HG02943 (cell line): ENCODE measurements around the gene RBM15B.
A peak's percentile ranks its signal among the peaks of the same experiment; 100 is the strongest.
"Not testable (repeated sequence)": the region's sequence is repeated elsewhere in the genome, so short reads cannot be mapped to it uniquely, and the experiment has no call there.

Experiments
- ATAC-seq: cut with Tn5 transposase; IDR thresholded peaks from one replicate; pipeline ENCODE4 v1.9.1; 2021; ENCODE audit warnings: mild to moderate bottlenecking, low read depth, moderate library complexity; ENCODE audit not compliant: unreplicated experiment

The RBM15B gene, protein sequence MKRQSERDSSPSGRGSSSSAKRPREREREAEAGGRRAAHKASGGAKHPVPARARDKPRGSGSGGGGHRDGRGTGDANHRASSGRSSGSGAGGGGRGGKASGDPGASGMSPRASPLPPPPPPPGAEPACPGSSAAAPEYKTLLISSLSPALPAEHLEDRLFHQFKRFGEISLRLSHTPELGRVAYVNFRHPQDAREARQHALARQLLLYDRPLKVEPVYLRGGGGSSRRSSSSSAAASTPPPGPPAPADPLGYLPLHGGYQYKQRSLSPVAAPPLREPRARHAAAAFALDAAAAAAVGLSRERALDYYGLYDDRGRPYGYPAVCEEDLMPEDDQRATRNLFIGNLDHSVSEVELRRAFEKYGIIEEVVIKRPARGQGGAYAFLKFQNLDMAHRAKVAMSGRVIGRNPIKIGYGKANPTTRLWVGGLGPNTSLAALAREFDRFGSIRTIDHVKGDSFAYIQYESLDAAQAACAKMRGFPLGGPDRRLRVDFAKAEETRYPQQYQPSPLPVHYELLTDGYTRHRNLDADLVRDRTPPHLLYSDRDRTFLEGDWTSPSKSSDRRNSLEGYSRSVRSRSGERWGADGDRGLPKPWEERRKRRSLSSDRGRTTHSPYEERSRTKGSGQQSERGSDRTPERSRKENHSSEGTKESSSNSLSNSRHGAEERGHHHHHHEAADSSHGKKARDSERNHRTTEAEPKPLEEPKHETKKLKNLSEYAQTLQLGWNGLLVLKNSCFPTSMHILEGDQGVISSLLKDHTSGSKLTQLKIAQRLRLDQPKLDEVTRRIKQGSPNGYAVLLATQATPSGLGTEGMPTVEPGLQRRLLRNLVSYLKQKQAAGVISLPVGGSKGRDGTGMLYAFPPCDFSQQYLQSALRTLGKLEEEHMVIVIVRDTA

DNA sequence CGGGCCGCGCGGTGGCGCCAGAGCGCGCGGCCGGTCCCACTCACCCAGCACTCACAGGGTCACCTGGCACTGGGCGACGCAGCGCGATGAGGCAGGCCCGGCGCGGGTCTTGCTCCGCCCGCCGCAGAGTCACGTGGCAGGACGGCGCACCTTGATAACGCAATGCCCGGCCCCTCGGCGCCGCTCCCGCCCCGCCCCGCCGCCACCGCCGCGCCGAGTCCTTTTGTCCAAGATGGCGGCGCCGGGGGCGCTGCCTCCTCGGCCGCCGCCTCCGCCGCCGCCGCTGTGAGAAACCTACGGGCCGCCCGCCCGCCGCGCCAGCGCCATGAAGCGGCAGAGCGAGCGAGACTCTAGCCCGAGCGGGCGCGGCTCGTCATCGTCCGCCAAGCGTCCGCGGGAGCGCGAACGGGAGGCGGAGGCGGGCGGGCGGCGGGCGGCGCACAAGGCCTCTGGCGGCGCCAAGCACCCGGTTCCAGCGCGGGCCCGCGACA, at the start of gene RBM15B:
TSS of gene RBM15B (plus strand) at position 211 of the 491 bp plus-strand sequence. CDS start at position 326, 115 bp downstream.
- ATAC-seq: peak; percentile 84

DNA sequence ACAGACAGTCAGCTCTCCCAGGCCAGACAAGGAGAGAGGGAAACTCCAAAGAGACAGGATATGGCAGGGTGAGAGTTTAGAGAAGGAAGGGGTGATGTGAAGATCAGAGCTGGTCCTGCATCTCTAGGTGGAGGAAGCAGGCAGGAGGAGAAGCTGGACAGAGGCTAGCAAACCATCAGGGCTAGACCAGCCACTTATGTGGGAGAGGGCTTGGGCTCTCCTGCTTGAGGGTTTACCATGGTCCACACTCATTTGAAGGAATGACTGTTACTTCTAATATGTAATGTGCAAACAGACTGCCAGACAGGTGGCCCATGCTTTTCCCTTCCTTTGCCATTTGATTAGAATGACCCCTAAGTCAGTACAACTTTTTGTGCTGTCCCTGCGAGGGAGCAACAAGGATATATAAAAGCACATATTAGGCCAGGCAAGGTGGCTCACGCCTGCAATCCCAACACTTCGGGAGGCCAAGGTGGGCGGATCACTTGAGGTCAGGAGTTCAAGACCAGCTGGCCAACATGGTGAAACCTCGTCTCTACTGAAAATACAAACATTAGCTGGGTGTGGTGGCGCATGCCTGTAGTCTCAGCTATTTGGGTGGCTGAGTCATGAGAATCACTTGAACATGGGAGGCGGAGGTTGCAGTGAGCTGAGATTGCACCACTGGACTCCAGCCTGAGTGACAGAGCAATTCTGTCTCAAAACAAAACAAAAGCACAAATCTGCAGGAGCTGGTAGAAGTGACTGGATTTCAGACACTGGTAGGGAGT, 47.0 kb upstream of the RBM15B start:
- ATAC-seq: no peak

DNA sequence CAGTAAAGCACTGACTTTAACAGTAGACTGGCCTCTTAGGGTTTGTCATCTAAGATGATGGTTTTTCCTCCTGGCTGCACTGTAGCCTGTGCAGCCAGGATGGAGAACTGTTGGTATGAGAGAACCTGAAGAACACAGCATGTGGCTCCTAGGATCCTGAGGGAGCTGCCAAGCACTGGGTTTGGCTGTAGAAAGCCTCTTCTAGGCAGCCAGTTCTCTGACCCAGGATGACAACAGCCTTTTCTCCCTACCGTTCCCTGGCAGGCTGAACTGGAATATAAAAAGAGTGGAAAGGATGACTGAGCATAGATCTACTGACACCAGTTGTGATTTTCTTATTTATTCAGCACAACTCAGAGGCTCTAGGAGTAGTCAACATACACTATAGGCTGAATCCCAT, 40.3 kb upstream of the RBM15B start:
- ATAC-seq: no peak

DNA sequence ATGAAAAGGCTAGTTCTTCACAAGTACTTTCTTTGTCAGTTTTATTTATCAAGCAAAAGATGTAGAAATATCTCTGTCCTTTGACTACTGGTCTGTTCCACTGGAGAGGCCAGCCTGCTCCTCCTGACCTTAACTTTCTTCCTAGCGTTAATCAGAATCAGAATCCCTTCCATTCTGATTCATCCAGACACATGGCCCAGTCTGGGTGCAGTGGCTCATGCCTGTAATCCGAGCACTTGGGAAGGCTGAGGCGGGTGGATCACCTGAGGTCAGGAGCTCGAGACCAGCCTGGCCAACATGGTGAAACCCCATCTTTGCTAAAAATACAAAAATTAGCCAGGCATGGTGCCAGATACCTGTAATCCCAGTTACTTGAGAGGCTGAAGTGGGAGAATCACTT, 38.0 kb upstream of the RBM15B start:
- ATAC-seq: no peak

DNA sequence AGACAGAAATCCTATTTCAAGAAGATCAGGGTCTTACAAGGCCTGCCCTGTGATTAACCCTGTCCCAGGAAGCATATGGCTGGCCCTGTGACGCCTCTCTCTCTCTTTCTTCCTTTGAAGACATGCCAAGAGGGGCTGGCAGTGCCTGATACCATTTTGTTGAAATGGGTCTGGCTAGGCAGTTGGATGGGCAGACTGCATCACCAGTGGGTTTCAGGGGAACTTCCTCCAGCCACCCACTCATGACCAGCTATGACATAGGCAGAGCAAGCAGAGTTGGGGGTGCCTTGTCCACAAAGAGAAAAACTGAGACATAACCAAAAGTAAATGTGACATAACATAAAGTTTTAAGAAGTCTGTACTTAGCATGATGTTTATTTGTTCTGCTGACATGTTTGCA, 37.4 kb upstream of the RBM15B start:
- no peak for ATAC-seq

DNA sequence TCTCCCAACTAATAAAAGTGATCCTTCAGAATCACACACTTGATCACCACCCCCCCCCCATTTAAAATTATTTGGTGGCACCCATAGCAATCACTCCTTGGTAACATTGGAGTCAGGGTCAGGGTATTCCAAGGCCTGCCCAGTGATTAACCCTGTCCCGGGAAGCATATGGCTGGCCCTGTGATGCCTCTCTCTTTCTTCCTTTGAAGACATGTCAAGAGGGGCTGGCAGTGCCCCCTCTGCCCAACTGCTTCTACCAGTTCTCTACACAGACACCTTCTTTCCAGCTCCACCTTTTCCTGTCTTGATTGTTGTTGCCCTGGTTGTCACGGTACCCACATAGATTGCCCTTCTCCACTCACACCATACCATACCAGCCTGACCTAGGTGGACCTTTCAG, 36.9 kb upstream of the RBM15B start:
- ATAC-seq: no peak

DNA sequence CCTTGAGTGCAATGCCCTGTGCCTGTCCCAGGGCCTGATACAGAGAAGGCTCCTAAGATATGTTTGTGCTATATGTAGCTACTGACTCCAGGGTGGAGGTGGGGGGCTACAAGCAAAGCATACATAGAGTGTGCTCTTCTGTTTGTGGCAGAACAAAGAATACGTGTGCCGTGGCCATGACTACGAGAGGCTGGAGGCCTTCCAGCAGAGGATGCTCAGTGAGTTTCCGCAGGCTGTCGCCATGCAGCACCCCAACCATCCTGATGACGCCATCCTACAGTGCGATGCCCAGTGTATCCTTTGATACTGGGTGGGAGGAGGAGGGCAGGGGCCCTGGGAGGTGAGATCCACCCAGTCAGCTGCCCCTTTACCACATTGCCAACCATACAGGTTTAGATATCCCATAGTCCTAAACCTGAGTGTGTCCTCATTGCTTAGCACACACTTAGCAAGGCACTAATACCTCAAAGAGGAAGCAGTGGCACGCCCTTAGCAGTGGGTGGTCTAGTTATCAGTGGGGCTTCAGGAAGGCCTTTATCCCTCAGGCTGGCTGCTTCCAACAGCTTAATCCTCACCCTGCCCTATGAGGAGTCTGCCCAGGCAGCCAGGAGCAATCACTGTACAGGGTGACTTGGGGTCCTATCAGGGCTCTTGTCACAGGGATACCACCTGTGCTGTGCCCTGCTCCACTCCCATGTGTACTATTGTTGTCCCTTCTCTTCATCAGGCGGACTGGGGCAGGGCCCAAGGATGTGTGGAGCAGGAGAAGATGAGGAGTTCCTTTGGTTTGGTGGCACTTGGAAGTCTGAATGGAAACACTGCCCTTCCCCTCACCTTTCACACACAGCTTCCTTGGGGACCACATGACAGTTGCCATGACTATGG, 36.1 kb upstream of the RBM15B start:
- no peak for ATAC-seq

DNA sequence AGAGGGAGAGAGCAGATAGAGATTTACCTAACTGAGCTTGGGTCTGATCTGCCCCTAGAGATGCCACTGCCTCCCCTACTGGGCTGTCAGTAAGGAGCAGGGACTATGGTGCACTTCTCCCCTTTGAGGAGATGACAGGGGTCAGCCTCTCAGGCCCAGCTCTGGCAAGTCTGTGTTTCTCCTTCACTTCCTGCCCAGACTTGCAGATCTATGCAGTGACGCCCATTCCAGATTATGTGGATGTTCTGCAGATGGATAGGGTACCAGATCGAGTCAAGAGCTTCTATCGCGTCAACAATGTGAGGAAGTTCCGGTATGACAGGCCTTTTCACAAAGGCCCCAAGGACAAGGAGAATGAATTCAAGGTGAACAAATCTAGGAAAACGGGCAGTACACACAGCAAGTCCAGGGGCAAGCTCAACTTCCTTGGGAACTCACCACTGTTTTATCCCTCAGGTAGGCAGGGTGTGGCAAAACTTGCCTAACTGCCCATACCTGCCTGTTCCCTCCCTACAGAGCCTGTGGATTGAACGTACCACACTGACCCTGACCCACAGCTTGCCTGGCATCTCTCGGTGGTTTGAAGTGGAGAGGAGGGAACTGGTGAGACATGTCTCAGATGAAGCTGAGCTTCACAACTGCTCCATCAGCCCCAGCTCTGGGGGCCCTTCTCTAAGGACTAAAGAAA, 35.0 kb upstream of the RBM15B start:
- no peak for ATAC-seq

DNA sequence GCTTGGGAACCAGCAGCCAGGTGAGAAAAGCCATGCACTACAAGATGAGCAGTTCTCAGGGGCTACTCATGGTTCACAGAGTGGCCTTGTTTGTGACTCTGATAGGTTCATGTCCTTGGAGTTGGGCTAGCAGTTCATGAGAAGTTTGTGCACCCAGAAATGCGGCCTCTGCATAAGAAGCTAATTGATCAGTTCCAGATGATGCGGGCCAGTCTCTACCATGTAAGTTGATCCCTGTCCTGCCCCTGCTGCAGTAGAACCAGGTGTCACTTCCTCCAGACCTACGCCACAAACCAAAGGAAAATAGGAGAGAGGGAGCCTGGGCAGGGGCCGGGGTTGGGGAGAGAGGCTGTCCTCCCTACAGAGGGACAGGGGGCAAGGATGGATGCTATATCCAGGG, 33.2 kb upstream of the RBM15B start:
- no peak for ATAC-seq

DNA sequence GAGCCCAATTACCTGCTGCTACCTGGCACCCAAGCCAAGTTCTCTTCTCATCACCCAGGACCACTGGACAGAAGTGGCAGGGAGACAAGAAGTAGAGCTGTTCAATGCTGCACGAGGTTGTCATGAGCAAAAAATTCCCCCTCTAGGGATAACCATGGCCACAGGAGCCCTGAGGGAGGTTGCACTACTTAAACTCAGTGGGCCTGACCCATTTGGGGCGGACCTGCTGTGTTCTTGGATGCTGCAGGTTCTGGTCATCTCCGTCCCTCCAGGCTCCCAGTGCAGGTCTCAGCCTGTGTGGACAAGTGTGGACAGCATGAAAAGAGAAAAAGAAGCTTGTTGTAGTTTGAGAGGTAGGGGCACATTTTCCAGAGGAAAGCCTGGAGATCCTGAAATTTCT, 32.1 kb upstream of the RBM15B start:
- ATAC-seq: no peak

DNA sequence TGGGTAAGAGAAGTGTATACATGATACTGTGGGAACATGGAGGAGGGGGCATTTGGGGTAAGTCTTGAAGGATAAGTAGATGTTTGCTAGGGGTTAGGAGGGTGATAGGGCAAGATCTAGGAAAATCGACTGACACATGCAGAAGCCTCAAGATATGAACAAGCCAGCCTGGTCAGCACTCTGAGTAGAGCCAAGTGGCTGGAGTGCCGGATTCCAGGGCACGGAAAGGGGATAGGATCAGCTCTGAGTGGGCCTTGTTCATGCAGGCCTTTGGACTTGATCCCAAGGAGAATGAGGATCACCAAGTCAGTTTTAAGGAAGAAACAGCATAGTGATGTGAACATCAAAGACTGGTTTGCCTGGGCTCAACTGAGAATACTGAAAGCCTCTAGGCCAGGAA, 30.3 kb upstream of the RBM15B start:
- no peak for ATAC-seq

DNA sequence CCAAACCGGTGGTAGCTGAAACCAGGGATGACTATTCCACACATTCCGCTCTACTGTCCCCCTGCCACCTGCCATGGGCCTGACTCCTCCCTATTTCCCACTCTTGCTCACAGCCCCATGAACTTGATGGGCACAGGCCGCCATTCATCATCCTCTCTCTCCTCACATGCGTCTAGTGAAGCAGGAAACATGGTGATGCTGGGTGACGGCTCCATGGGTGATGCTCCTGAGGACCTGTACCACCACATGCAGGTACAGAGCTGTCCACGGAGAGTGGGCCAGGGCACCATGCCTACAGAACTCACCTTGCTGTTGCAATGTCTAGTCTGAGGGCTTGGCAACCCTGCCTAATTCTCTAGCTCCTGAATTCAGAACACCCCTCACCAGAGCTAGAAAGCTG, 29.3 kb upstream of the RBM15B start:
- ATAC-seq: no peak

DNA sequence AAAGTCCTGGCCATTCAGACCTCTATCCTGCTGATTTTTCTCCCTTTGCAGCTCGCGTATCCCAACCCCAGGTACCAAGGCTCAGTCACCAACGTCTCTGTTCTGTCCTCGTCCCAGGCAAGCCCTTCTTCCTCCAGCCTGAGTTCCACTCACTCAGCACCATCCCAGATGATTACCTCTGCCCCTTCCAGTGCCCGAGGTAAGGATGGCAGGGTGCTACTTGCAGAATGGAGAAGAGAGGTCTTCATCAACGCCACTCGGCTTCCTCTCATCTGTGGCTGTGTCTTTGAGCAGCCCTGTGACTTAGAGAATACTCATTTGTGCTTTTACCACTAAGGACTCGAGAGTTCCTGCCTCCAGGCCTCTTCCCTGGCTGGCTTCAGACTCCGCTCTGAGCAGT, 28.6 kb upstream of the RBM15B start:
- ATAC-seq: no peak

DNA sequence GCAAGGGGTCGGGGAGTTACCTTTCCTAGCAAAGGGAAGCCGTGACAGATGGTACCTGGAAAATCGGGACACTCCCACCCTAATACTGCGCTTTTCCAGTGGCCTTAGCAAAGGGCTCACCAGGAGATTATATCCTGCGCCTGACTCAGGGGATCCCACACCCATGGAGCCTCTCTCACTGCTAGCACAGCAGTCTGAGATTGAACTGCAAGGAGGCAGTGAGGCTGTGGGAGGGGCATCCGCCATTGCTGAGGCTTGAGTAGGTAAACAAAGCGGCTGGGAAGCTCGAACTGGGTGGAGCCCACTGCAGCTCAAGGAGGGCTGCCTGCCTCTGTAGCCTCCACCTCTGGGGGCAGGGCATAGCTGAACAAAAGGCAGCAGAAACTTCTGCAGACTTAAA, 22.8 kb upstream of the RBM15B start:
- not testable (repeated sequence) for ATAC-seq

DNA sequence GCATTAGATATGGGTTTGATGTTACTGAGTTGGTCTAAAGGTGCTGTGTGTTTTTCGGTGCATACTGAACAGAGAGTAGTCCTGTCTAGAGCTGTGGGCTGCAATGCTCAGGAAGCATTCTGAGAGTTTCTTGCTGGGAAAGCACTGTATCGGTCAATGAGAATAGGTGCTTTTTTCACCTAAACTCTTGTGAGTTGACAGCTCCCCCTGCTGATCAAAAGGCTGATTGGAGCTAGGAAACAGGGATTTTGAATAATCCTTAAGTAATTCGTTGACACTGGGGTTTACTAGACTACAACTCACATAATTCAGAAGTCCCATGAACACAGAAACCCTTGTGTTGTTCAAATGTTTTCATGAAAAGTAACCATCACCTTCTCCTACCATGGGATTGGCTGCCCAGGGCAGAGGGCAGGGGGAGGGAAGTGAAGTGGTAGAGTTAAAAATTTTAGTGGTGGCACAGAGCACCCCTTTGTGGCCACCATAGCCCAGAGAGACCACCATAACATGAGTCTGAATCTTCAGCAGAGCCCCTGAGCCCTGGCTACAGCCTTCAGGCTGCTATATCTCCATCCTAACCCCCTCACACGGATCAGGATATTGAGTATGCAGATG, 19.0 kb upstream of the RBM15B start:
- no peak for ATAC-seq

DNA sequence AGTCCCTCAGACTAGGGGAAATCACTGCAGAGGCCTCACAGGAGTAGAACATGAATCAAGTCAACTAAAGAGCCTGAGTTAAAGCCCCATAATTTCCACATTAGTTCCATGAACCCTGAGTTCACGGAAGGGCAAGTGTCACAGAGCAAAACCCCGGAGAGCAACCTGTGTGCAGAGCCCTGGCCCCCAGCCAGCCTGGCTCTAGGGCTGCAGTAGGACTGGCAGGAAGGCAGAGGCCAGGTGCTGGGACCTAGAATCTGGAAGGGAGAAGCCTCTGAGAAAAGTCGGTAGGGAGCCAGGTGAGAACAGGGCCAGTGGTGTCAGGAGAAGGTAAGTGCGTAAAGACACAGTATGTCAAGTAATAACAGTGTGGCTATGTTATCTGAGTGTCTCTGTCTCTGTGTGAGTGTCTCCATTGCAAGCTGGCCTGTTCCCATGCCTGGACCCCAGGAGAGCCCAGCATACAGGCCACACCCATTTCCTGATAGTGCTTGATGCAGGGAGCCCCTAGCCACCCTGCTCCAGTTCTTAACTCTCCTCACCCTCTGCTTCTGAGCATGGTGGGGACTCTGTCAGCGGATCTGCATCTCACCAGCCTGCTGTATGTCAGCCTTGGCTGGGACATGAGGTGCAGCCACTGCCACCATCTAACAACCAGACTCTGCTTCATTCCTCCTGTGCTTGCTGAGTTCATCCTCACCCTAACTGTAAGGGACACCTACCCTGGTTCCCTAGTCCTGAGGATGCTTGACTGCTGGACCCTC, 17.2 kb upstream of the RBM15B start:
- no peak for ATAC-seq

DNA sequence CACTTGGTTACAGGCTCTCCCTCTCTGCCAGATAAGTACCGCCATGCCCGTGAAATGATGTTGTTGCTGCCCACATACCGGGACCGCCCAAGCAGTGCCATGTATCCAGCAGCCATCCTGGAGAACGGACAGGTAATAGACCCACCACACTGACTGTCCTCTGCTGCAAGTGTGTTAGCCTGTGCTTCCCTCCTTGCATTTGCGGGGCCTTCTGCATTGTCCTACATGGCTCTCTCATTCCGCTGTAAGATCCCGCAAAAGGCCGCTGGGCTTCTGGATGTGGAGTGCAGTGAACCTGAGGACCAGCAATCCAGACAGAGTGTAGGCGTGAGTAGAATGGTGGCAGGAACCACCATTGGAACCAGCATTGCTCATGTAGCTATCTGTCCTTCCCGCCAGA, 16.6 kb upstream of the RBM15B start:
- ATAC-seq: no peak

DNA sequence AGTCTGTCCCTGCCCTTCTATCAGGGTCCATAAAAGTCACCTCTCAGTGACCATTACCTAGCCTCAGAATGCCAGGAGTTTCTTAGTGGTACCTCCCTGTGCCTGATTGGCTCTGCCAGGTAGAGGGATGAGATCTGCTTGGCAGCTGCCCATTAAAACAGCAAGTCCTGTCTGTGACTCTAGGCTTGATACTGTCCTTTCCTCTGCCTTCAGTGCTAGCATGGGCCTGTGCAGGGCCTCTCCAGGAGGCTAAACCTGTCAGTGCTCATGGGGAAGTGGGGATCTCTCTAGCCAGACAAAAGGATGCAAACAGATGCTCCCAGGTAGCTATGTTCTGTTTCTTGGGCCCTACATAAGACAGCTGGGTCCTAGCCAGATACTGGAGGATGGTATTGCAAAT, 15.9 kb upstream of the RBM15B start:
- no peak for ATAC-seq
